Measurements from ENCODE around the gene ID2. TPM values are rescaled to one million over a fixed set of nuclear protein-coding genes. Genes with fewer than 3 reads are reported as not detected.

Gene ID2
- total and polyA plus RNA-seq, 2 donors (not counting 1 experiment from before 2014, with no cell fraction given): 15.0 to 25.9 TPM

DNA sequence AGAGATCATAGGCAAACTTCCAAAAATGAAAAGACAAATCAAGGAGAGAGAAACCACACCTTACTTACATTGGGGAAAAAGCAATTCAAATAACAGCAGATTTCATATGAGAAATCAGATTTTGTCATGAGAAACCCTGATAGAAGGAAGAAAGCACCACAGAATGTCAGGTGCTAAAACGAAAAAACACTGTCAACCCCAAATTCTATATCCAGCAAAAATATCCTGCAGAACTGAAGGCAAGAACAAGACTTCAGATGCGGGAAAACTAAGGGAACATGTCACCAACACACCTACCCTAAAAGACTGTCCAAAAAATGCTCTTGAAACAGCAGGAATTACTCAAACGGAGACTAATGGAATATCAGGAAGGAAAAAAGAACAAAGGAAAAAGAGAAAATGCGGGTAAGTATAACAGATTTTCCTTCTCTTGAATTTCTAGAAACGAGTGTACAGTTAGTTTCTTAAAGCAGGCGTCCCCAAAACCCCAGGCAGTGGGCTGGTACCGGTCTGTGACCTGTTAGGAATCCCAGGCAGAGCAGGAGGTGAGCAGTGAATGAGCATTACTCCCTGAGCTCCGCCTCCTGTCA is 7.3 kb upstream of the ID2 start:
- peaks cover 18 to 31% of the 10 kb centered on the region in 2 donors for H3K4me1 ChIP-seq (ENCODE audit: control insufficient read depth in 2 of 2, insufficient read depth in 2 of 2, low read length in 2 of 2)
- no peaks in the 10 kb centered on the region for H3K36me3 ChIP-seq (replicated peaks in 1 of 2; ENCODE audit: control extremely low read depth in 1 of 2, control insufficient read depth in 1 of 2, extremely low read depth in 1 of 2, insufficient read depth in 2 of 2, low read length in 1 of 2)
- H3K4me2 ChIP-seq (replicated peaks; ENCODE audit: low read depth, low read length, poor library complexity, severe bottlenecking): no peak overlapping the region
- ChIA-PET CTCF (no interaction called here), POLR2A (no interaction called here)
- peaks cover 0 to 72% (median 37%) of the 10 kb centered on the region in 4 experiments for H3K27me3 ChIP-seq (replicated peaks in 1 of 4; ENCODE audit: control extremely low read depth in 1 of 4, control insufficient read depth in 3 of 4, insufficient read depth in 4 of 4, low read length in 3 of 4)
- no peak overlapping the region for H2AFZ ChIP-seq (ENCODE audit: insufficient read depth, low read depth, low read length, poor library complexity, severe bottlenecking)
- H3K27ac ChIP-seq (ENCODE audit: low read length in 2 of 2): no peak overlapping the region
- WGBS (ENCODE audit: insufficient coverage): 96% methylated on average over 6 of the region's 8 CpGs
- H3K27me3 Mint-ChIP-seq: peaks cover 58% of the 10 kb centered on the region
- no peak overlapping the region for H3K9ac ChIP-seq (ENCODE audit: low read length)
- no peak for ATAC-seq (ENCODE audit: low read depth)
- peaks cover 5 to 50% (median 21%) of the 10 kb centered on the region in 3 donors for H3K9me3 ChIP-seq (ENCODE audit: control extremely low read depth in 1 of 3, control insufficient read depth in 2 of 3, insufficient read depth in 1 of 3, low read length in 2 of 3)
- TF ChIP-seq EZH2 (IDR thresholded peaks at IDR 0.05; ENCODE audit: borderline replicate concordance, insufficient read depth, low read depth, low read length, poor library complexity, severe bottlenecking): no peak
- TF ChIP-seq, protein P1, sequence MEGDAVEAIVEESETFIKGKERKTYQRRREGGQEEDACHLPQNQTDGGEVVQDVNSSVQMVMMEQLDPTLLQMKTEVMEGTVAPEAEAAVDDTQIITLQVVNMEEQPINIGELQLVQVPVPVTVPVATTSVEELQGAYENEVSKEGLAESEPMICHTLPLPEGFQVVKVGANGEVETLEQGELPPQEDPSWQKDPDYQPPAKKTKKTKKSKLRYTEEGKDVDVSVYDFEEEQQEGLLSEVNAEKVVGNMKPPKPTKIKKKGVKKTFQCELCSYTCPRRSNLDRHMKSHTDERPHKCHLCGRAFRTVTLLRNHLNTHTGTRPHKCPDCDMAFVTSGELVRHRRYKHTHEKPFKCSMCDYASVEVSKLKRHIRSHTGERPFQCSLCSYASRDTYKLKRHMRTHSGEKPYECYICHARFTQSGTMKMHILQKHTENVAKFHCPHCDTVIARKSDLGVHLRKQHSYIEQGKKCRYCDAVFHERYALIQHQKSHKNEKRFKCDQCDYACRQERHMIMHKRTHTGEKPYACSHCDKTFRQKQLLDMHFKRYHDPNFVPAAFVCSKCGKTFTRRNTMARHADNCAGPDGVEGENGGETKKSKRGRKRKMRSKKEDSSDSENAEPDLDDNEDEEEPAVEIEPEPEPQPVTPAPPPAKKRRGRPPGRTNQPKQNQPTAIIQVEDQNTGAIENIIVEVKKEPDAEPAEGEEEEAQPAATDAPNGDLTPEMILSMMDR (IDR thresholded peaks at IDR 0.05): no peak
- H3K79me2 ChIP-seq (ENCODE audit: control insufficient read depth, insufficient read depth, low read length): no peaks in the 10 kb centered on the region
- H3K4me1 Mint-ChIP-seq: peaks cover 15% of the 10 kb centered on the region
- intact Hi-C loops (cut with micrococcal nuclease): no loop called here
- no peaks in the 10 kb centered on the region for H4K20me1 ChIP-seq (ENCODE audit: control insufficient read depth, insufficient read depth, low read length, poor library complexity, severe bottlenecking)
- no peak overlapping the region for H3K4me3 ChIP-seq (ENCODE audit: control extremely low read depth in 1 of 5, extremely low read depth in 1 of 5, insufficient read depth in 1 of 5, low read depth in 2 of 5, low read length in 4 of 5)
- no peak for DNase-seq
- H3K4me3 Mint-ChIP-seq: no peak overlapping the region
- H3K9me3 Mint-ChIP-seq (ENCODE audit: insufficient read depth): peaks cover 3% of the 10 kb centered on the region
- no peak overlapping the region for H3K27ac Mint-ChIP-seq

- Histone ChIP-seq H3K27me3 (replicated peaks in 1 of 4; ENCODE audit: control extremely low read depth in 1 of 4, control insufficient read depth in 3 of 4, insufficient read depth in 4 of 4, low read length in 3 of 4) (peaks cover 2 to 78% (median 45%) of the 10 kb centered on the region in 4 experiments), H2AFZ (ENCODE audit: insufficient read depth, low read depth, low read length, poor library complexity, severe bottlenecking) (no peak overlapping the region), H3K36me3 (replicated peaks in 1 of 2; ENCODE audit: control extremely low read depth in 1 of 2, control insufficient read depth in 1 of 2, extremely low read depth in 1 of 2, insufficient read depth in 2 of 2, low read length in 1 of 2) (no peaks in the 10 kb centered on the region), H3K79me2 (ENCODE audit: control insufficient read depth, insufficient read depth, low read length) (no peaks in the 10 kb centered on the region), H3K4me3 (ENCODE audit: control extremely low read depth in 1 of 5, extremely low read depth in 1 of 5, insufficient read depth in 1 of 5, low read depth in 2 of 5, low read length in 4 of 5) (no peak overlapping the region), H4K20me1 (ENCODE audit: control insufficient read depth, insufficient read depth, low read length, poor library complexity, severe bottlenecking) (no peaks in the 10 kb centered on the region), H3K4me1 (ENCODE audit: control insufficient read depth in 2 of 2, insufficient read depth in 2 of 2, low read length in 2 of 2) (peaks cover 18 to 31% of the 10 kb centered on the region in 2 donors), H3K4me2 (replicated peaks; ENCODE audit: low read depth, low read length, poor library complexity, severe bottlenecking) (no peak overlapping the region), H3K9ac (ENCODE audit: low read length) (no peak overlapping the region), H3K27ac (ENCODE audit: low read length in 2 of 2) (no peak overlapping the region), H3K9me3 (ENCODE audit: control extremely low read depth in 1 of 3, control insufficient read depth in 2 of 3, insufficient read depth in 1 of 3, low read length in 2 of 3) (peaks cover 5 to 55% (median 21%) of the 10 kb centered on the region in 3 donors)
- WGBS (ENCODE audit: insufficient coverage): 100% methylated on average over 1 of the region's 5 CpGs
- DNase-seq (no peak), ATAC-seq (ENCODE audit: low read depth) (no peak)
- intact Hi-C loops (cut with micrococcal nuclease): no loop called here
- Mint-ChIP-seq H3K27ac (no peak overlapping the region), H3K4me1 (peaks cover 20% of the 10 kb centered on the region), H3K9me3 (ENCODE audit: insufficient read depth) (peaks cover 3% of the 10 kb centered on the region), H3K4me3 (no peak overlapping the region), H3K27me3 (peaks cover 61% of the 10 kb centered on the region)
- CTCF ChIA-PET: no interaction called here
- POLR2A ChIA-PET: no interaction called here
- TF ChIP-seq, protein P1 (IDR thresholded peaks at IDR 0.05): no peak
- TF ChIP-seq EZH2 (IDR thresholded peaks at IDR 0.05; ENCODE audit: borderline replicate concordance, insufficient read depth, low read depth, low read length, poor library complexity, severe bottlenecking): no peak
Observed at GRCh38 chr2:8675543-8675942, 6.3 kb upstream of the ID2 start.

Data from B cell (primary cell).